Activated CD8-positive, alpha-beta memory T cell treated with anti-CD3 and anti-CD28 coated beads, Interleukin-2, amount 50 U/mL, for 48 hours (primary cell): ENCODE results near the gene XCL1.
"Not testable (repeated sequence)": the region's sequence is repeated elsewhere in the genome, so short reads cannot be mapped to it uniquely, and the experiment has no call there.

Experiments used
- DNase-seq: peaks from one replicate; pipeline ENCODE4 v3.0.0-alpha.2; 2020

Gene XCL1

DNA sequence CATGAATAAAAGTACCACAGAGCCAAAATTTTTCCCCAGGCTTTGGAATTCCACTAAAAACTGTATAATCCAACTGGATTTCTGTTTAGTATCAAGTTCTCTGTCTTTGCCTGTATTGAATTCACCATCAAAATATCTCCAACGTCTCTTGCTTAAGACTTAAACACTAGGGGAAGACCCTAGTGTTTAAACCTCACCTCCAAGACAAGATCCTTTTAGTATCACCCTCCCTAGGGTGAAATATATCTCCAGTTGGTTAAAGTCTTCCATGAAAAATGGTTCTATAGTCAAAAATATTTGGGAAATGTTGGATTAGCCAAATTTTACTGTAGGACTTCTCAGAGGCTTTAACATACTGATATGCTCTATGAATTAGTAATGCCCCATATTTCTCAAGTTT lies 8.1 kb upstream of the XCL1 start:
- DNase-seq = no peak

DNA sequence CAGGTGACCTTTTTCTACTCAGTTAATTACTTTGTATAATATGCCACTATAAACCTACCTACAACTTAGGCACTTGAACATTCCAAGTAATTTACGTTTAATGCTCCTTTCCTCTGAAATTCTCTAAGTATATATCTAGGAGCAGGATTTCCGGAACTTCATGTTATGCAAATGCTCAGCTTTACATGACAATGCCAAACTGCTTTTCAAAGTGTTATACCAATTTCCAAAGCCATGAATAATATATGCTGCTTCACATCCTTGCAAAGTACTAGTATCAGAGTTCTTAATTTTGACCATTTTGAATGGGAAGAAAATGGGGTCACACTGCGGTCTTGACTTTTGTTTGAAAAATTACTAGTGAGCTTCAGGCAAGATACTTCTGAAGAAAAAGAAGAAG lies 5.8 kb upstream of the XCL1 start:
- no peak for DNase-seq

DNA sequence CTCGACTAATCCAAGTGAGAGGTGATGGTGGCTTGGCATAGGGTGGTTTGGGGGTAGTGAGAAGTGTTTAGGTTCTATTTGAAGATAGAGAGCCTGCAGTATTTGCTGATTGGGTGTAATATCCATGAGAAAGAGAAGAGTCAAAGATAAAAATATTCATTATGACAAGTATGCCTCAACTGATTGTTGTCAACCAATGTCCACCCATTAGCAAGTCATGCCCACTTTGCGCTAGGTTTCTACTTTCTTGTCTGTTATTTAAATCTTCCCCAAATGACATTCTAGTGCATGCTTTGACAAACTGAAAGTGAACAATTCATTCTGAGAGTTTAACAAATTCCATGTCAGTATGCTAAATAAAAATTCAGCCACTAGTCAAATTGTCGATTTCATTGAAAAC lies 3.8 kb upstream of the XCL1 start:
- no peak for DNase-seq

DNA sequence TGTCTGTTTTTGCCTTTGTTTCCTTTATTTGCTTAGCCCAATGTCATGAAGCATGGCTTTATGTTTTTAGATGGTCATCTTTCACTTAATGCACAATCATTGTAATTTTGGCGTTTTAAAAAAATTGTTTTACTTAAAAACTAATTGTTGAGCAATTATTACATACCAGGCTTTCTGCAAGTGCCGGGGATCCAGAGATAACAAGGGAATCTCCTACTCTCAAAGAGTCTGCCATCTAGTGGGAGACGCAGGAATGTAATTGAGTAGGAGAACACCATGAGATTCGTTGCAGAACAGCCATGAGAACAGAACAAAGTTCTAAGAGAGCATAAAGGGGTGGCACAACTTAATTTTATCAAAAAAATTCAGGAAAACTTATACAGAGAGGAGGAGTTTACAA lies 2.2 kb upstream of the XCL1 start:
- DNase-seq = not testable (repeated sequence)

DNA sequence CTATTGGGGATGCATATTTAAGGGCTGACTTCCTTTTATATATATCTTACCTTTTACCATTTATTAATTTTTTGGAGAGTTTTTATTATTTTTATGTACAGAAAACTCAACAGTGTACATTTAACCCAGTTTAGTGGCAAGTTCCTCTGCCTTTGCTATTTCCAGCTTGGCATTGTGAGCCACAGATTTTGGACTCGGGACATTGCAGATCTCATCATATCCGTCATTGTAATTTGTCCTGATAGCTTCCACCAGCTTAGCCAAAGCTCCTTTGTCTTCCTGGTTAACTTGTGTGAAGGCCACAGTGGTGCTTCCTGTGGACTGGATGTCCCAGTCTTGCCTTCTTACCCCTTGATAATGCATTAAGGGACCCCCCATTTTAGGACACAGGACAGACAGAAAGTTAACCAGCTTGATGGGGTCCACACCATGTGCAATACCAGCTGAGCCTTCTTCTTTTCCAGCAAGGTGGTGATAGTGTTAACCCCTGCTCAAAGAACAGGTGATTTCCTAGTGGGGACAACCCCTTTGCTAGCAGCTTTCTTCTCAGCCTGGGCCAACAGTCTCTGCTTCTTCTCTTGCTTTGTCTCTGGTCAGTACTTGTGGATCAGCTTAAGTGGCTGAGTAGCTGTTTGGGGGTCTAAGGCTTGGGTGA lies 2.3 kb downstream of the XCL1 start:
- DNase-seq = not testable (repeated sequence)

DNA sequence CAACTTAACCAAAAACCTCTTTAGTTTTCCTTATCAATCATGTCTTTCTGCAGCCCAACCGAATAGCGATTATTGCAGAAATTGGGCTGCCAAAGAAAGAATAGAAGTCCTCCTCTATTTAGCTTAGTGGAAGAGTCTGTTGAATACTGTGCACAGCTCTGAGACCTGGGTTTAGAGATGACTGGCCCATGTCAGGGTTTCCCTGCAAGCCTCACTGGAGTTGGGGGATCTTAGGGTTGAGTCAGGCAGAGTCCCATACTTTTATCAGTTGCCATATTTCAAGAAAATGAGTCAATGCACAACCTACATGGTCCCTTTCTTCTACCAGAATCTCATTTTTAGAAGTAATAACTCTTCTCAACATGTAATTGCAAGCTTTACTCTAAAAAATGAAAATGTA lies 3.9 kb downstream of the XCL1 start:
- DNase-seq = not testable (repeated sequence)

DNA sequence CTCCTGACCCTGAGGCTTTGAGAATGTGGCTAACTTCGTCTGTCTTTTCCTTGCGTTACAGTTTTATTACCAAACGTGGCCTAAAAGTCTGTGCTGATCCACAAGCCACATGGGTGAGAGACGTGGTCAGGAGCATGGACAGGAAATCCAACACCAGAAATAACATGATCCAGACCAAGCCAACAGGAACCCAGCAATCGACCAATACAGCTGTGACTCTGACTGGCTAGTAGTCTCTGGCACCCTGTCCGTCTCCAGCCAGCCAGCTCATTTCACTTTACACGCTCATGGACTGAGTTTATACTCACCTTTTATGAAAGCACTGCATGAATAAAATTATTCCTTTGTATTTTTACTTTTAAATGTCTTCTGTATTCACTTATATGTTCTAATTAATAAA lies 4.6 kb downstream of the XCL1 start:
- DNase-seq = not testable (repeated sequence)

DNA sequence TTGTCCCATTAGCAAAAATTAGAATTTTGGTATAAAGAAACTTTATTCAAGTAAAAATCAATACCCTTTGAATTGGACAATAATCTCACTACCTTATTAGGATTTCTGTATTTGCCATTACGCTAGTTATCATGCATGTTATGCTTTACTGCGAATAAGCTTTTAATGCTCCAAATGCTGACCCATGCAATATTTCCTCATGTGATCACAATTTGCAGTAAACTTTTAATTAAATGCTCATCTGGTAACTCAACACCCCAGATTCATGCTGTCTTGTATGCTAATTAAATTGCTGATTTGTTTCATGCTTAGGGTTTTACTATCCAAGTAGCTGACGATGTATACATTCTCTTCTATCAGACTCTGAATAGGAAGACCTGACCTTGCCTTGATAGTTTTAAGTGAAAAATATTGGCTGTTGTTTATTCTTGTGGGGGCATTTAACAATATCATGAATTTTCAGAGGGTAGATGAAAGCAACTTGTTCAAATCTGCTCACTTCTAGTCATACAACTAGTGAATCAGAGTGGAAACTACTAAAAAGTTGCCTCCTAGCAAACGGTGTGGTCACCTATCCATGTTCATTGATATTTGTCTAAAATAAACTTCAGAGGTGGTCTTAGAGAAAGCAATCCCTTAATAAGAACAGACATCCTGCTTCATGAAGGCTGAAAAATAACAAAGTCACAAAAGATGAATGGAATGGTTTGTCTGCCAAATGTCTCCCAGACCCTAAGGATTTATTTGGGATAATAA lies 5.6 kb downstream of the XCL1 start:
- no peak for DNase-seq

DNA sequence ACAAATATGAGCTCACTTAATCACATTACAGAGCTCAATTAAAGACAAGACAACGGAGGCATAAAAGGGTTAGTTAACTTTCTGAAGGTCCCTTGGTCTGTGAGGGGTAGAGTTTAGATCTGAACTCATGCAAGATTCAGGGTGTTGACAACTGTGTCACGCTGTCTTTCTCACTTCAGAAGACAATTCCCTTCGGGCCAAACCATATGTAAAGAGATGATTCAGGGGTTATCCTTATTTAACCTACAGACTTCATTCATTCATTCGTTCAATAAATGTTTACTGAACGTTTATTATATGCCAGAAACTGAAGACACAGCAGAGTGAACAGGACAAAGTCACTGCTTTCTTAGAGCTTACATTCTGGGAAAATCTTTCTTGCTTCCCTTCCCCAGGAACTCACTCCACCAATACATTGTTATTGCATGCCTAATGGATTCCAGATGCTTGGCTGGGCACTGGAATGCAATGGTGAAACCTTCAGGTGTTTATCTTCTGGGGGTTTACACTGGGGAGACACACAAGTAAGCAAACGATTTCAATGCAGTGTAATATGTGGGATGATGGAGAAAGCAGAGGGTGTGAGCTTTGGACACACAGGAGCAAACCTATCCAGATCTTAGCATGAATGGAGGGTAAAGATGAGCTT lies 6.4 kb downstream of the XCL1 start:
- DNase-seq = no peak

DNA sequence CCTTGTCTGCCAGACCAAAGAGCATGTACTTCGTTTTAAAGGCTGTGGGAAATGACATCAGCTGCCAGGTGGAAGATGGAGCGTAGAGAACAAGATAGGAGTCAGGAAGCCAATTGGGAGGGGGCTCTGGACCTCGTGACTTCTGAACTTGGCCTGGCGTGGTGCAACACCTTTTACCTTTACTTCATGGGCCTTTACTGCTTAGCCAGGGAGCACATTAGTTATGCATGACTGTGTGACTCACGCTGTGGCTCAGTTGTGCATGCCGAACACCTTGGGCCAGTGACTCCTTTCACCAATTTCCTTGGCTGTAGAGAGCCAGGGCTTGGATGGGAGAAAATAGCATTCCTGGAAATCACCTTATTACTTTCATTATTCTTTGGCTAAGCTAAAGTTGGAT lies 7.2 kb downstream of the XCL1 start:
- no peak for DNase-seq

DNA sequence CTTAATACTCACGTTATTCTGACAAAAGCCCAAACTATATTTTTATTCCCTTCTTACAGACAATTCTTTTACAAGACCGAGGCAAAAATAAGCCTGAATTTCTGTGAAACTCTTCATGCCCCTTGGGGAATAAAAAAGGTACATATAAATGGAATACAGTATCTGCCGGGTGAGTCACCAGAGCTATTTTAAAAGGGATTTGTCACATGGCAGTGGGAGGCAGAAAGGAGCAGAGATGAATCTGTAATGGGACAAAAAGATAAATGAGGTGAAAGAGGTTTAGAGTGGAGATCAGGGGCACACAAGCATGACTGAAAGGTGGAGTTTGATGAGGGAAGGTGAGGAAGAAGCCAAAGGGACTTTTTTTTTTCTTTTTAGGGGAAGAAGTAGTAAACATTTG lies 8.8 kb downstream of the XCL1 start:
- DNase-seq = no peak

DNA sequence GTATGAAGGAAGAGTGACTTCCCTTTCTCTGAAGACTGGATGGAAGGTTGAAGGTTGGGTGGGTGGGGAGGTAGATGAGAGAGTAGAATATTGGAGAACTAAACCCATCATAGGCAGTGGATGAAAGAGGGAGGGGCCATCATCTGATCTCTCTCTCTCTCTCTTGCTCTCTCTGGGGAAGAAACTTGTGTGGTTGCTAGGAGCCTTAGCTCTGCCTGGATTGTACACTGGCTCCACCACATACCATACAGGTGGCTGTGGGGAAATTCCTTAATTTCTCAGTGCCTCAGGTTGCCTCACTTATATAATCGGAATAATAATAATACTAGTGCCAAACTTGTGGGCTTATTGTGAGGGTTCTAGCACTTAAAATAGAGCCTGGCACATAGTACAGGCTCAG lies 9.5 kb downstream of the XCL1 start:
- no peak for DNase-seq

DNA sequence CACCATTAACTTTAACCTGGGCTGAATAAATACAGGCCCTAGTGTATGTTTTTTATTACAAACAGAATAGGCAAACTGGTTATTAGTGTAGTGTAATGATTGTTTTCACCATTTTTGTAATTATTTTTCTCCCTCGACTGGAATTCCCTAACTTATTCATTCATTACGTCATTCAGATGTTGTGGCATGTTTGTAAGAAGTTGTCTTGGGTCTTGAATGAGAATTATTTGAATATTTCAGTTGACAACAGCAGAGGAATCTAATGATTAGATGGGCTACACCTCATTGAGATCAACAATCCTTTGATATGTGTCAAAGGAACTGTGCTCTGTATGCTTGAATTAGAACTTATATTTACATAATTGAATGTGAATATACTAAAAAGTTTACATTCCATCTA lies 12.8 kb downstream of the XCL1 start:
- no peak for DNase-seq

DNA sequence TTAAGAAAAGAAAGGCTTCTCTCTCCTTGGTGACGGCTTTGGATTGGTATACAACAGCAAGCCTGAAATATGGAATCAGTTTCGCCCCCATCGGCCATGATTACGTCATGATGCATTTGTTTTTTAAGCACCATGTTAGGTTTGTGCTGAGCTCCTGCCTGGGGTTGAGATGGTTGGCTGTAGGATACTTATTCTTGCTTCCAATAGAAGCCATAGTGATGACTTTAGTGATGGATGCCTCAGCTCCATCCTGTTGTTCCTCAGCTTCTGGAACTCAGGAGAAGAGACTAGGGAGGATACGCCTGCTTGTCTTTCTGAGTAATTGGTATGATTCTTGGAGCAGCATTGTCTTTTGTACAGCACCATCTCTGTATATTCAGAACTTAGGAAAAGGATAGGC lies 14.7 kb downstream of the XCL1 start:
- DNase-seq = no peak

DNA sequence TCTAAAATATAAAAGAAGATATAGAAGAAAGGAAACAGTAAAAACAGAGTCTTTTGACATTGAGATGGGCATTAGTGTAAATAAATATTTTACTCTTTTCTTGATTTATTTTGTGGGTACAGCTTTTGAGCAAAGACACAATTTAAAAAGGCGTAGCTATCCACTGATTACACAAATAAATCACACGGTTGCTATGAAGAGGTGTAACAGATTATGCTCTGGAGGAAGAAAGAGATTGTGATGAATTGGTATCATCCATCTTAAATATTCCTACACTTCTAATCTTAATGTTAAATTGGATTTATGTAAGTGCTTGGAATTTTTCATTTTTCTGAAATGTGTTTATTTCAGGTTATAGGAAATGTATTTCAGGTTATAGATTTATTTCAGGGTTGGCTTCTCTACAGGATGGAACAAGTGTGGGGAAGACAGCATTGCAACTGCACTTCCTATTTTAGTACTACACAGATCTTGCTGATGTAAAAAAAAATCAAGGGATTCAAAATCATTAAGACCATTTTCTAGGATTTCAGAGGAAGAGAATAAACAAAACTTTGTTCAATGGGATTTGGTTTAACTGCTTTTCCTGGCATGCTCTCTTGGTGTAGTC lies 15.3 kb downstream of the XCL1 start:
- no peak for DNase-seq

DNA sequence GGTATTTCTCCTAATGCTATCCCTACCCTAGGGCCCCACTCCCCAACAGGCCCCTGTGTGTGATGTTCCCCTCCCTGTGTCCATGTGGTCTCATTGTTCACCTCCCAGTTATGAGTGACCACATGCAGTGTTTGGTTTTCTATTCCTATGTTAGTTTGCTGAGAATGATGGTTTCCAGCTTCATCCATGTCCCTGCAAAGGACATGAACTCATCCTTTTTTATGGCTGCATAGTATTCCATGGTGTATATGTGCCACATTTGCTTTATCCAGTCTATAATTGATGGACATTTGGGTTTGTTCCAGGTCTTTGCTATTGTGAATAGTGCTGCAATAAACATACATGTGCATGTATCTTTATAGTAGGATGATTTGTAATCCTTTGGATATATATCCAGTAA lies 19.0 kb downstream of the XCL1 start:
- not testable (repeated sequence) for DNase-seq

DNA sequence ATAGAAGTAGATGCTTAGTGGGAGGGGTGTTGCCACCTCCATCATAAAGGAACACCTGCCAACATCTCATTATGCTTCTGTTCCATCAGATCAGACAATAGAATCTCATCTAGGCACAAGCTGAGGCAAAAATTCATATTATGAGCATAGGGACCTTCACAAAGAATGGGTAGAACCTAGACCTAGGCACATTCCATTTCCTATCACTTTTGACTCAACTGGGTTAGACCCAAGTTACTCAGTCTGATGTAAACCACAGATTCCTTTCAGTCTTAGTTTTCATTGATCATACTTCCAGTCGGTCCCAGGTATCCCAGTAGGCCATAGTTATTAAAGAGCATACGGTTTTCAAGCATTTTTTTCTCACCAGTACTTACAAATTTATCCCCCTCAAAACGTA lies 21.7 kb downstream of the XCL1 start:
- DNase-seq = no peak

DNA sequence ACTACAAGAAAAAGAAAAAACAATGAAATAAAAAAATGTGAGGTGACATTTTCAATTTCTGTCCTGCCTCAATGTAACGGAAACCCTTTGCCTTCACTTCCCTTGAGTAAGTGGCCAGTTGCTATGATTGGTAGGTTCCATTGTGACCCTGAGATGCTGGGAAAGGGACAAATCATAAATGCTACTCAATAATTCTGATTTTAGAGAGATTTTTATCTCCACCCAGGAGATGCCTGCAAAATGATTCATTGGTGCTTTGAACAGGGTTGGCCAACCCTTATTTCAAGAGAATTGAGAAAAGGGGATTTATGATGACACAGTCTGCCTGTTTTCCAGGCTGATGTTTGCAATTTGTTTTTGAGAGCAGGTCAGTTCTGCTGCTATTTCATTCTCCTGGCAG lies 22.5 kb downstream of the XCL1 start:
- DNase-seq = no peak

DNA sequence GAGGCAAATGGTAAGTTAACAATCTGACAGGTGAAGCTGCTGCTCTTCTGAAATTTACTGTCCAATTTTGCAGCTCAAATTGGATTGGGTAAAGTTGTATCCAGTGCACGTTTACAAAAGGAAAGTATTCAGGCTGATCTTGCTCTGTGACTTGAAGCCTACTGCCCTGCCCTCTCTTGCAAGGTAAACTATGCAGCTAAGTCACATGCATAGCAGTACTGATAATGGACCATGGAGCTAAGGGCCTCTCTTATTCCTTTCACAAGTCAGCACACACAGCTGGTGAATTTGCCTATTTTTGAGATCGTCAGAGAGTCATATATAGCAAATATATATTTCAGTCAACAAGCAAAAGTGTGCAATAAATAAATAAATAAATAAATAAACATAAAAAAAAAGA lies 23.2 kb downstream of the XCL1 start:
- no peak for DNase-seq

DNA sequence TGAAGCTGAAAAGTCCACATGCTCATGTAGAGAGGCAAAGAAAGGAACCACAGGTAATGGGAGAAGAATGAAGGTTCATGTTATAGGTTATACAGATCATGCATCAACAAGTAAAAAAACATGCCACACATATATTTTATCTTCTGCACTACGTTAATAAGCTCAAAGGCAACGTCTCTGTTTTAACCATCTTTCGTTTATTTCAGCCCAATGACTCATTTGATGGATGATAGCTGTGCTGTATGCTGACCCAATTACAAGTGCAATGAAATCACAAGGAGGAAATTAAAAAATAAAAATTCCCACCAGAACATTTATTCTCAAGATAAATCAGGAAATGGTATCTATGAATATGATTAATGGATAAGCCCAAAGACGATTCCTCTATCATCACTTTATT lies 24.6 kb downstream of the XCL1 start:
- DNase-seq = no peak

DNA sequence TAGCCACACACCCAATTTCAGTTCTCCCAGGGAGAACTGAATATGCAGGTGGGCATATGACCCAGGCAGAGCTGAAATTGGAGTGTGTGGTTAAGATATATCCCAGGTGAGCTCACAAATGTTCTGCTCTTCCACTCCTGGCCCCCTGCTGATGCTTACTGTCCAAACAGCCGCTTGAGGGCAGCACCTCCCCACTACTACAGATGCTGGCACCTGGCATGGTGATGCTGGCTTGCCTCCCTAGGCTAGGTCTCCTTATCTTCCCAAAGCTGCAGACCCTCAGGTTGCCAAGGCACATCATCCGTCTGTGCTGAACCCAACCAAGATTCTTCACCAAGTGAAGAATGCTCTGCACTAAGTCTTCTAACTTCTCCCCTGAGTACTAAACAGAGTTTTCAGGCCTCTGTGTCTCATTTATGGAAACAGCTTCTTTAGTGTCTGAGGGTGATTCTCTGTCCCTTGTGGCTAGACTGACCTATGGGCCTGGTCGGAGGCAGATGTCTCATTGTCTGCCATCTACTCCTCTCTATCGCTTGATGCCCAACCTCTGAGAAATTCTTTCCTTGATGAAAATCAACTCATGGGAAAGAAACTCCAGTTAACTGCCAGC lies 27.2 kb downstream of the XCL1 start:
- peak; percentile 77 for DNase-seq

DNA sequence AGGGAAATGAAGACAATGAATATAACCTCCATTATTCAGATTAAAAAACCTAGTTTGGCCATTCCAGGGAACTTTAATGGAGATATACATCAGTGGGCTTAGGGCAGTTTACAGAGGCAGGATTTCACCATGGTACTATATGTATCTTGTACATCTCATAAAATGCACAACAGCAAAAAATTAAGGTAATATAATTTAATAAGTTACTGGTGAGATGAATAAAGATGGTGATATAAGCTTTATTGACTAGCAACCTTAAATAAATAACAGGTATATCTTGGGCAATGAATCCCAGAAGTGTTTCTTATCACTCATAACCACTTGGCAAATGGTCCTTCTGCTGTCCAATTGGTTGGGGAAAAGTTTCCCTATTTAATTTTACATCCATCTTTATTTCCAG lies 29.0 kb downstream of the XCL1 start:
- DNase-seq = no peak

DNA sequence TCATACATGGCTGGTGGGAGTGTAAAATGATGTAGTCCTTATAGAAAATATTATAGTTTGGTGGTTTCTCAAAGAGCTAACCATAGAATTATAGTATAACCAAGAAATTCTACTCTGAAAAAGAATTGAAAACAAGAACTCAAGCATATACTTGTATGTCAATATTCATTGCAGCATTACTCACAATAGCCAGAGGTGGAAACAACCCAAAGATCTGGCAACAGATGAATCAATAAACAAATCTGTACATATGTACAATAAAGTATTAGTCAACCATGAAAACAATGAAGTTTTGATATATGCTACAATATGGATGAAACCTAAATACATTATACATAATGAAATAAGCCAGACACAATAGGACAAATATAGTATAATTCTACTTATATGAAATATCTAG lies 29.7 kb downstream of the XCL1 start:
- no peak for DNase-seq
